GM23338 (cell line): ENCODE data around the gene MSH3. TPM values are rescaled to one million over a fixed set of nuclear protein-coding genes. Genes with fewer than 3 reads are reported as not detected.

Experiments used
- ATAC-seq: fragments of 200-7000 bp; cut with Tn5 transposase; 3 replicates; pipeline ENCODE4 v1.9.1; 2020
- DNase-seq: peaks from one replicate; pipeline ENCODE4 v3.0.0-alpha.2; 2015; ENCODE audit warnings: low spot score
- H2AFZ ChIP-seq: fragments of 200-600 bp; sonication (generic); 2 replicates; pipeline ENCODE4 v1.8.0; 2016; ENCODE audit warnings: antibody characterized with exemption, mild to moderate bottlenecking, moderate library complexity
- H3F3A ChIP-seq: fragments of 200-600 bp; sonication (generic); replicated peaks from 2 replicates; pipeline ENCODE4 v1.8.0; 2017; ENCODE audit warnings: antibody characterized with exemption, mixed run types, low read depth
- H3K27ac ChIP-seq: fragments of 200-600 bp; sonication (generic); 2 replicates; pipeline ENCODE4 v1.6.1; 2016; ENCODE audit warnings: low read depth
- H3K27me3 ChIP-seq: fragments of 200-600 bp; sonication (generic); 2 replicates; pipeline ENCODE4 v1.8.0; 2016; ENCODE audit warnings: mild to moderate bottlenecking, mixed run types, moderate library complexity; ENCODE audit not compliant: insufficient read depth
- H3K36me3 ChIP-seq: fragments of 200-600 bp; sonication (generic); 2 replicates; pipeline ENCODE4 v1.8.0; 2016; ENCODE audit warnings: mild to moderate bottlenecking; ENCODE audit not compliant: insufficient read depth
- H3K4me1 ChIP-seq: fragments of 200-600 bp; sonication (generic); 2 replicates; pipeline ENCODE4 v1.8.0; 2016; ENCODE audit warnings: mild to moderate bottlenecking, moderate library complexity; ENCODE audit not compliant: insufficient read depth
- H3K4me2 ChIP-seq: fragments of 200-600 bp; sonication (generic); 2 replicates; pipeline ENCODE4 v1.7.1; 2017; ENCODE audit warnings: mixed run types
- H3K4me3 ChIP-seq: fragments of 200-600 bp; sonication (generic); 2 replicates; pipeline ENCODE4 v1.6.1; 2016; ENCODE audit warnings: mixed run types
- H3K79me2 ChIP-seq: fragments of 200-600 bp; sonication (generic); replicated peaks from 2 replicates; pipeline ENCODE4 v1.8.0; 2017; ENCODE audit warnings: mild to moderate bottlenecking; ENCODE audit not compliant: insufficient read depth
- H3K9me2 ChIP-seq: fragments of 200-600 bp; sonication (generic); 2 replicates; pipeline ENCODE4 v1.8.0; 2017; ENCODE audit not compliant: insufficient read depth
- H4K20me1 ChIP-seq: fragments of 200-600 bp; sonication (generic); replicated peaks from 2 replicates; pipeline ENCODE4 v1.8.0; 2017; ENCODE audit warnings: mild to moderate bottlenecking; ENCODE audit not compliant: insufficient read depth
- H3K27ac Mint-ChIP-seq: 2 replicates; pipeline ENCODE4 v1.8.0; 2020; ENCODE audit warnings: inconsistent platforms, mild to moderate bottlenecking, moderate library complexity, mixed read lengths
- H3K27me3 Mint-ChIP-seq: 3 replicates; pipeline ENCODE4 v1.8.0; 2022; ENCODE audit warnings: low read depth, mild to moderate bottlenecking, moderate library complexity, mixed read lengths, inconsistent platforms; ENCODE audit not compliant: insufficient read depth, poor library complexity
- H3K36me3 Mint-ChIP-seq: 3 replicates; pipeline ENCODE4 v1.8.0; 2021; ENCODE audit warnings: low read depth, mild to moderate bottlenecking, inconsistent platforms, moderate library complexity, mixed read lengths
- H3K4me1 Mint-ChIP-seq: 3 replicates; pipeline ENCODE4 v1.8.0; 2020; ENCODE audit warnings: mild to moderate bottlenecking, inconsistent platforms, mixed read lengths
- H3K4me3 Mint-ChIP-seq: 3 replicates; pipeline ENCODE4 v1.8.0; 2021; ENCODE audit warnings: moderate library complexity, mild to moderate bottlenecking, inconsistent platforms, mixed read lengths
- H3K9me3 Mint-ChIP-seq: 3 replicates; pipeline ENCODE4 v1.8.0; 2020; ENCODE audit warnings: moderate library complexity, mild to moderate bottlenecking, inconsistent platforms, mixed read lengths
- CREB1 ChIP-seq: fragments of 250-450 bp; sonication (Bioruptor Pico); IDR thresholded peaks from 2 replicates; pipeline ENCODE4 v1.5.0; 2020; ENCODE audit warnings: low read depth, mild to moderate bottlenecking, moderate library complexity
- EZH2 ChIP-seq: fragments of 200-600 bp; sonication (generic); IDR thresholded peaks from one replicate; pipeline ENCODE4 v1.8.0; 2017; ENCODE audit warnings: antibody characterized with exemption, mild to moderate bottlenecking, low read depth; ENCODE audit not compliant: unreplicated experiment
- EZH2phosphoT487 ChIP-seq: fragments of 200-600 bp; sonication (generic); IDR thresholded peaks from one replicate; pipeline ENCODE4 v1.8.1; 2018; ENCODE audit warnings: antibody characterized with exemption; ENCODE audit not compliant: unreplicated experiment
- JUNB ChIP-seq: IDR thresholded peaks from one replicate; pipeline ENCODE4 v1.6.1; 2016; ENCODE audit warnings: antibody characterized with exemption; ENCODE audit not compliant: unreplicated experiment
- NANOG ChIP-seq: IDR thresholded peaks from 2 replicates; pipeline ENCODE4 v1.6.1; 2016; ENCODE audit warnings: antibody characterized with exemption, borderline replicate concordance
- POLR2AphosphoS5 ChIP-seq: IDR thresholded peaks from 2 replicates; pipeline ENCODE4 v1.6.1; 2016; ENCODE audit warnings: antibody characterized with exemption, low read depth
- STAT1 ChIP-seq: IDR thresholded peaks from one replicate; pipeline ENCODE4 v1.6.1; 2016; ENCODE audit warnings: antibody characterized with exemption; ENCODE audit not compliant: unreplicated experiment
- ZNF114 ChIP-seq: fragments of 250-450 bp; sonication (Bioruptor Pico); IDR thresholded peaks from 2 replicates; pipeline ENCODE4 v1.5.0; 2020; ENCODE audit warnings: mild to moderate bottlenecking, moderate library complexity
- ZNF331 ChIP-seq: fragments of 250-450 bp; sonication (Bioruptor Pico); IDR thresholded peaks from 2 replicates; pipeline ENCODE4 v1.5.0; 2020; ENCODE audit warnings: low read depth, mild to moderate bottlenecking, moderate library complexity
- polyA plus RNA-seq: library from polyadenylated mRNA; unstranded; fragments of >200 nt; fragmentation: Nextera tagmentation; extraction: Ambion mirVana; gene quantifications from 2 replicates; pipeline ENCODE4 v1.2.1, GENCODE V29; 2016
- total RNA-seq: library from RNA; depleted of rRNA; stranded (reverse); fragments of >200 nt; shearing (Covaris generic); gene quantifications from 2 replicates; pipeline ENCODE4 v1.2.3, GENCODE V29; 2014
- TF ChIP-seq, protein P1 (sequence below): fragments of 250-450 bp; sonication (Bioruptor Pico); IDR thresholded peaks from 2 replicates; pipeline ENCODE4 v1.5.0; 2020; ENCODE audit warnings: mild to moderate bottlenecking, moderate library complexity
- TF ChIP-seq, protein P2 (sequence below): IDR thresholded peaks from 2 replicates; pipeline ENCODE4 v1.6.1; 2016; ENCODE audit warnings: antibody characterized with exemption
- TF ChIP-seq, protein P3 (sequence below), 2 experiments: fragments of 200-600 bp in 1 of 2; sonication (generic) in 1 of 2; conservative IDR thresholded peaks; 2 replicates each; pipeline versions ENCODE4 v1.5.1 to v1.6.1; 2016 to 2017; ENCODE audit warnings: antibody characterized with exemption in 2 of 2, low read depth in 2 of 2, mild to moderate bottlenecking in 2 of 2, moderate library complexity in 1 of 2
- TF ChIP-seq, protein P4 (sequence below): IDR thresholded peaks from one replicate; pipeline ENCODE4 v1.6.1; 2018; ENCODE audit warnings: antibody characterized with exemption; ENCODE audit not compliant: unreplicated experiment

MSH3 gene
- total and polyA plus RNA-seq, 2 experiments from 2014 or later = 13.3 to 16.6 TPM

DNA sequence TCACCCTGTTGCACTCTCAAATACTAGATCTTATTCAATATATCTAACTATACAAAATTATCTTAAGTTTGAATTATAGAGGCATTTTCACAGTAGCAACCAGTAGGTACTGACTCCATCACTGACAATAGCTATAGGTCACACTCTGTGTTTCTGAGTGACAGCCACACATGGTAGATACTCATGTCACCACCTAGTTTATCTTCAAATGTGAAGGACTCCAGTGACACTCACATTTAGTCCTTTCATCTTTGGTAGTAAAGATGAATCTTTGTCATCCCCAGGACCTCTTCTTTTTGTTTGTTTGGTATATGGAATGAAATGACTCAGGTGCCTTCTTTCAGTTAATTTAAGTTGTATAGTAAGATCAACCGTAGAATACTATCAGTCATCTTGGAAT is 102.8 kb downstream of the MSH3 start:
- DNase-seq (no peak), ATAC-seq (no peak)
- no peaks in the 10 kb centered on the region for H3K27me3 Mint-ChIP-seq
- no peaks in the 10 kb centered on the region for H3F3A ChIP-seq
- H3K36me3 ChIP-seq = no peaks in the 10 kb centered on the region
- no peak overlapping the region for H3K27ac ChIP-seq
- H3K9me3 Mint-ChIP-seq = no peaks in the 10 kb centered on the region
- TF ChIP-seq, protein P1, sequence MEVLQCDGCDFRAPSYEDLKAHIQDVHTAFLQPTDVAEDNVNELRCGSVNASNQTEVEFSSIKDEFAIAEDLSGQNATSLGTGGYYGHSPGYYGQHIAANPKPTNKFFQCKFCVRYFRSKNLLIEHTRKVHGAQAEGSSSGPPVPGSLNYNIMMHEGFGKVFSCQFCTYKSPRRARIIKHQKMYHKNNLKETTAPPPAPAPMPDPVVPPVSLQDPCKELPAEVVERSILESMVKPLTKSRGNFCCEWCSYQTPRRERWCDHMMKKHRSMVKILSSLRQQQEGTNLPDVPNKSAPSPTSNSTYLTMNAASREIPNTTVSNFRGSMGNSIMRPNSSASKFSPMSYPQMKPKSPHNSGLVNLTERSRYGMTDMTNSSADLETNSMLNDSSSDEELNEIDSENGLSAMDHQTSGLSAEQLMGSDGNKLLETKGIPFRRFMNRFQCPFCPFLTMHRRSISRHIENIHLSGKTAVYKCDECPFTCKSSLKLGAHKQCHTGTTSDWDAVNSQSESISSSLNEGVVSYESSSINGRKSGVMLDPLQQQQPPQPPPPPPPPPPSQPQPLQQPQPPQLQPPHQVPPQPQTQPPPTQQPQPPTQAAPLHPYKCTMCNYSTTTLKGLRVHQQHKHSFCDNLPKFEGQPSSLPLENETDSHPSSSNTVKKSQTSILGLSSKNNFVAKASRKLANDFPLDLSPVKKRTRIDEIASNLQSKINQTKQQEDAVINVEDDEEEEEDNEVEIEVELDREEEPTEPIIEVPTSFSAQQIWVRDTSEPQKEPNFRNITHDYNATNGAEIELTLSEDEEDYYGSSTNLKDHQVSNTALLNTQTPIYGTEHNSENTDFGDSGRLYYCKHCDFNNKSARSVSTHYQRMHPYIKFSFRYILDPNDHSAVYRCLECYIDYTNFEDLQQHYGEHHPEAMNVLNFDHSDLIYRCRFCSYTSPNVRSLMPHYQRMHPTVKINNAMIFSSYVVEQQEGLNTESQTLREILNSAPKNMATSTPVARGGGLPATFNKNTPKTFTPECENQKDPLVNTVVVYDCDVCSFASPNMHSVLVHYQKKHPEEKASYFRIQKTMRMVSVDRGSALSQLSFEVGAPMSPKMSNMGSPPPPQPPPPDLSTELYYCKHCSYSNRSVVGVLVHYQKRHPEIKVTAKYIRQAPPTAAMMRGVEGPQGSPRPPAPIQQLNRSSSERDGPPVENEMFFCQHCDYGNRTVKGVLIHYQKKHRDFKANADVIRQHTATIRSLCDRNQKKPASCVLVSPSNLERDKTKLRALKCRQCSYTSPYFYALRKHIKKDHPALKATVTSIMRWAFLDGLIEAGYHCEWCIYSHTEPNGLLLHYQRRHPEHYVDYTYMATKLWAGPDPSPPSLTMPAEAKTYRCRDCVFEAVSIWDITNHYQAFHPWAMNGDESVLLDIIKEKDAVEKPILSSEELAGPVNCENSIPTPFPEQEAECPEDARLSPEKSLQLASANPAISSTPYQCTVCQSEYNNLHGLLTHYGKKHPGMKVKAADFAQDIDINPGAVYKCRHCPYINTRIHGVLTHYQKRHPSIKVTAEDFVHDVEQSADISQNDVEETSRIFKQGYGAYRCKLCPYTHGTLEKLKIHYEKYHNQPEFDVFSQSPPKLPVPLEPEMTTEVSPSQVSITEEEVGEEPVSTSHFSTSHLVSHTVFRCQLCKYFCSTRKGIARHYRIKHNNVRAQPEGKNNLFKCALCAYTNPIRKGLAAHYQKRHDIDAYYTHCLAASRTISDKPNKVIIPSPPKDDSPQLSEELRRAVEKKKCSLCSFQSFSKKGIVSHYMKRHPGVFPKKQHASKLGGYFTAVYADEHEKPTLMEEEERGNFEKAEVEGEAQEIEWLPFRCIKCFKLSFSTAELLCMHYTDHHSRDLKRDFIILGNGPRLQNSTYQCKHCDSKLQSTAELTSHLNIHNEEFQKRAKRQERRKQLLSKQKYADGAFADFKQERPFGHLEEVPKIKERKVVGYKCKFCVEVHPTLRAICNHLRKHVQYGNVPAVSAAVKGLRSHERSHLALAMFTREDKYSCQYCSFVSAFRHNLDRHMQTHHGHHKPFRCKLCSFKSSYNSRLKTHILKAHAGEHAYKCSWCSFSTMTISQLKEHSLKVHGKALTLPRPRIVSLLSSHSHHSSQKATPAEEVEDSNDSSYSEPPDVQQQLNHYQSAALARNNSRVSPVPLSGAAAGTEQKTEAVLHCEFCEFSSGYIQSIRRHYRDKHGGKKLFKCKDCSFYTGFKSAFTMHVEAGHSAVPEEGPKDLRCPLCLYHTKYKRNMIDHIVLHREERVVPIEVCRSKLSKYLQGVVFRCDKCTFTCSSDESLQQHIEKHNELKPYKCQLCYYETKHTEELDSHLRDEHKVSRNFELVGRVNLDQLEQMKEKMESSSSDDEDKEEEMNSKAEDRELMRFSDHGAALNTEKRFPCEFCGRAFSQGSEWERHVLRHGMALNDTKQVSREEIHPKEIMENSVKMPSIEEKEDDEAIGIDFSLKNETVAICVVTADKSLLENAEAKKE = no peak
- TF ChIP-seq ZNF331 (CRISPR knock-in tag) = no peak
- no peak for TF ChIP-seq POLR2AphosphoS5
- no peak for TF ChIP-seq NANOG
- TF ChIP-seq EZH2 = no peak
- no peak for TF ChIP-seq JUNB
- no peak for TF ChIP-seq ZNF114
- TF ChIP-seq, protein P2, sequence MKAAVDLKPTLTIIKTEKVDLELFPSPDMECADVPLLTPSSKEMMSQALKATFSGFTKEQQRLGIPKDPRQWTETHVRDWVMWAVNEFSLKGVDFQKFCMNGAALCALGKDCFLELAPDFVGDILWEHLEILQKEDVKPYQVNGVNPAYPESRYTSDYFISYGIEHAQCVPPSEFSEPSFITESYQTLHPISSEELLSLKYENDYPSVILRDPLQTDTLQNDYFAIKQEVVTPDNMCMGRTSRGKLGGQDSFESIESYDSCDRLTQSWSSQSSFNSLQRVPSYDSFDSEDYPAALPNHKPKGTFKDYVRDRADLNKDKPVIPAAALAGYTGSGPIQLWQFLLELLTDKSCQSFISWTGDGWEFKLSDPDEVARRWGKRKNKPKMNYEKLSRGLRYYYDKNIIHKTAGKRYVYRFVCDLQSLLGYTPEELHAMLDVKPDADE = no peak
- no peak for TF ChIP-seq CREB1
- TF ChIP-seq STAT1 = no peak
- no peak for TF ChIP-seq EZH2phosphoT487
- TF ChIP-seq, protein P3, sequence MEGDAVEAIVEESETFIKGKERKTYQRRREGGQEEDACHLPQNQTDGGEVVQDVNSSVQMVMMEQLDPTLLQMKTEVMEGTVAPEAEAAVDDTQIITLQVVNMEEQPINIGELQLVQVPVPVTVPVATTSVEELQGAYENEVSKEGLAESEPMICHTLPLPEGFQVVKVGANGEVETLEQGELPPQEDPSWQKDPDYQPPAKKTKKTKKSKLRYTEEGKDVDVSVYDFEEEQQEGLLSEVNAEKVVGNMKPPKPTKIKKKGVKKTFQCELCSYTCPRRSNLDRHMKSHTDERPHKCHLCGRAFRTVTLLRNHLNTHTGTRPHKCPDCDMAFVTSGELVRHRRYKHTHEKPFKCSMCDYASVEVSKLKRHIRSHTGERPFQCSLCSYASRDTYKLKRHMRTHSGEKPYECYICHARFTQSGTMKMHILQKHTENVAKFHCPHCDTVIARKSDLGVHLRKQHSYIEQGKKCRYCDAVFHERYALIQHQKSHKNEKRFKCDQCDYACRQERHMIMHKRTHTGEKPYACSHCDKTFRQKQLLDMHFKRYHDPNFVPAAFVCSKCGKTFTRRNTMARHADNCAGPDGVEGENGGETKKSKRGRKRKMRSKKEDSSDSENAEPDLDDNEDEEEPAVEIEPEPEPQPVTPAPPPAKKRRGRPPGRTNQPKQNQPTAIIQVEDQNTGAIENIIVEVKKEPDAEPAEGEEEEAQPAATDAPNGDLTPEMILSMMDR (conservative IDR thresholded peaks at IDR 0.05; ENCODE audit: low read depth in 2 of 2) = no peak
- TF ChIP-seq, protein P4, sequence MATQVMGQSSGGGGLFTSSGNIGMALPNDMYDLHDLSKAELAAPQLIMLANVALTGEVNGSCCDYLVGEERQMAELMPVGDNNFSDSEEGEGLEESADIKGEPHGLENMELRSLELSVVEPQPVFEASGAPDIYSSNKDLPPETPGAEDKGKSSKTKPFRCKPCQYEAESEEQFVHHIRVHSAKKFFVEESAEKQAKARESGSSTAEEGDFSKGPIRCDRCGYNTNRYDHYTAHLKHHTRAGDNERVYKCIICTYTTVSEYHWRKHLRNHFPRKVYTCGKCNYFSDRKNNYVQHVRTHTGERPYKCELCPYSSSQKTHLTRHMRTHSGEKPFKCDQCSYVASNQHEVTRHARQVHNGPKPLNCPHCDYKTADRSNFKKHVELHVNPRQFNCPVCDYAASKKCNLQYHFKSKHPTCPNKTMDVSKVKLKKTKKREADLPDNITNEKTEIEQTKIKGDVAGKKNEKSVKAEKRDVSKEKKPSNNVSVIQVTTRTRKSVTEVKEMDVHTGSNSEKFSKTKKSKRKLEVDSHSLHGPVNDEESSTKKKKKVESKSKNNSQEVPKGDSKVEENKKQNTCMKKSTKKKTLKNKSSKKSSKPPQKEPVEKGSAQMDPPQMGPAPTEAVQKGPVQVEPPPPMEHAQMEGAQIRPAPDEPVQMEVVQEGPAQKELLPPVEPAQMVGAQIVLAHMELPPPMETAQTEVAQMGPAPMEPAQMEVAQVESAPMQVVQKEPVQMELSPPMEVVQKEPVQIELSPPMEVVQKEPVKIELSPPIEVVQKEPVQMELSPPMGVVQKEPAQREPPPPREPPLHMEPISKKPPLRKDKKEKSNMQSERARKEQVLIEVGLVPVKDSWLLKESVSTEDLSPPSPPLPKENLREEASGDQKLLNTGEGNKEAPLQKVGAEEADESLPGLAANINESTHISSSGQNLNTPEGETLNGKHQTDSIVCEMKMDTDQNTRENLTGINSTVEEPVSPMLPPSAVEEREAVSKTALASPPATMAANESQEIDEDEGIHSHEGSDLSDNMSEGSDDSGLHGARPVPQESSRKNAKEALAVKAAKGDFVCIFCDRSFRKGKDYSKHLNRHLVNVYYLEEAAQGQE = no peak
- H3K4me3 Mint-ChIP-seq = no peak overlapping the region
- H3K4me3 ChIP-seq = no peak overlapping the region
- H2AFZ ChIP-seq = no peak overlapping the region
- H3K79me2 ChIP-seq = no peaks in the 10 kb centered on the region
- peaks cover 44% of the 10 kb centered on the region for H3K4me1 ChIP-seq
- peaks cover 4% of the 10 kb centered on the region; the same call in 2 of the 3 replicates for H3K36me3 Mint-ChIP-seq
- no peak overlapping the region for H3K4me2 ChIP-seq
- no peaks in the 10 kb centered on the region; the same call in 1 of the 2 replicates for H4K20me1 ChIP-seq
- H3K9me2 ChIP-seq = no peaks in the 10 kb centered on the region
- H3K27me3 ChIP-seq = no peaks in the 10 kb centered on the region
- H3K27ac Mint-ChIP-seq = no peak overlapping the region
- H3K4me1 Mint-ChIP-seq = peaks cover 45% of the 10 kb centered on the region
